ENCODE measurements around the gene KCNK6. TPM values are rescaled to one million over a fixed set of nuclear protein-coding genes. Genes with fewer than 3 reads are reported as not detected.

The KCNK6 gene
- total RNA-seq, 4 donors from 2014 or later, result 0.67 to 4.4 (median 1.2) TPM

- Histone ChIP-seq H3K4me1 (peaks cover 68 to 89% of the 10 kb centered on the region in 2 donors), H3K9me3 (no peaks in the 10 kb centered on the region), H3K27ac (peak overlapping the region; percentile 72 to 78 (median 74)), H3K36me3 (no peaks in the 10 kb centered on the region), H3K4me3 (replicated peaks in 1 of 3) (no peak overlapping the region), H3K27me3 (no peaks in the 10 kb centered on the region)
- intact Hi-C loops (cut with DNase I), result no loop called here
- 79 to 84% methylated on average over 7 of the region's 7 CpGs for WGBS, 2 donors
- TF ChIP-seq, protein P1, sequence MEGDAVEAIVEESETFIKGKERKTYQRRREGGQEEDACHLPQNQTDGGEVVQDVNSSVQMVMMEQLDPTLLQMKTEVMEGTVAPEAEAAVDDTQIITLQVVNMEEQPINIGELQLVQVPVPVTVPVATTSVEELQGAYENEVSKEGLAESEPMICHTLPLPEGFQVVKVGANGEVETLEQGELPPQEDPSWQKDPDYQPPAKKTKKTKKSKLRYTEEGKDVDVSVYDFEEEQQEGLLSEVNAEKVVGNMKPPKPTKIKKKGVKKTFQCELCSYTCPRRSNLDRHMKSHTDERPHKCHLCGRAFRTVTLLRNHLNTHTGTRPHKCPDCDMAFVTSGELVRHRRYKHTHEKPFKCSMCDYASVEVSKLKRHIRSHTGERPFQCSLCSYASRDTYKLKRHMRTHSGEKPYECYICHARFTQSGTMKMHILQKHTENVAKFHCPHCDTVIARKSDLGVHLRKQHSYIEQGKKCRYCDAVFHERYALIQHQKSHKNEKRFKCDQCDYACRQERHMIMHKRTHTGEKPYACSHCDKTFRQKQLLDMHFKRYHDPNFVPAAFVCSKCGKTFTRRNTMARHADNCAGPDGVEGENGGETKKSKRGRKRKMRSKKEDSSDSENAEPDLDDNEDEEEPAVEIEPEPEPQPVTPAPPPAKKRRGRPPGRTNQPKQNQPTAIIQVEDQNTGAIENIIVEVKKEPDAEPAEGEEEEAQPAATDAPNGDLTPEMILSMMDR (IDR thresholded peaks at IDR 0.05), result no peak
- no peak for TF ChIP-seq POLR2A (IDR thresholded peaks at IDR 0.05)
- no peak for DNase-seq
Measured at GRCh38 chr19:38276942-38277517, 42.6 kb upstream of the KCNK6 start.

GRCh38 chr19:38277549-38277948, 42.1 kb upstream of the KCNK6 start:
- no peaks in the 10 kb centered on the region for H3K36me3 ChIP-seq
- no peaks in the 10 kb centered on the region for H3K9me3 ChIP-seq
- intact Hi-C loops (cut with DNase I), result no loop called here
- TF ChIP-seq POLR2A (IDR thresholded peaks at IDR 0.05), result no peak
- TF ChIP-seq, protein P1 (IDR thresholded peaks at IDR 0.05), result no peak
- DNase-seq, result no peak
- H3K27ac ChIP-seq, result peak overlapping the region; percentile 72 to 78 (median 74)
- H3K4me1 ChIP-seq, result peaks cover 72 to 93% of the 10 kb centered on the region in 2 donors
- no peaks in the 10 kb centered on the region for H3K27me3 ChIP-seq
- H3K4me3 ChIP-seq (replicated peaks in 1 of 3), result no peak overlapping the region
- 27 to 28% methylated on average over 5 of the region's 5 CpGs for WGBS, 2 donors

DNA sequence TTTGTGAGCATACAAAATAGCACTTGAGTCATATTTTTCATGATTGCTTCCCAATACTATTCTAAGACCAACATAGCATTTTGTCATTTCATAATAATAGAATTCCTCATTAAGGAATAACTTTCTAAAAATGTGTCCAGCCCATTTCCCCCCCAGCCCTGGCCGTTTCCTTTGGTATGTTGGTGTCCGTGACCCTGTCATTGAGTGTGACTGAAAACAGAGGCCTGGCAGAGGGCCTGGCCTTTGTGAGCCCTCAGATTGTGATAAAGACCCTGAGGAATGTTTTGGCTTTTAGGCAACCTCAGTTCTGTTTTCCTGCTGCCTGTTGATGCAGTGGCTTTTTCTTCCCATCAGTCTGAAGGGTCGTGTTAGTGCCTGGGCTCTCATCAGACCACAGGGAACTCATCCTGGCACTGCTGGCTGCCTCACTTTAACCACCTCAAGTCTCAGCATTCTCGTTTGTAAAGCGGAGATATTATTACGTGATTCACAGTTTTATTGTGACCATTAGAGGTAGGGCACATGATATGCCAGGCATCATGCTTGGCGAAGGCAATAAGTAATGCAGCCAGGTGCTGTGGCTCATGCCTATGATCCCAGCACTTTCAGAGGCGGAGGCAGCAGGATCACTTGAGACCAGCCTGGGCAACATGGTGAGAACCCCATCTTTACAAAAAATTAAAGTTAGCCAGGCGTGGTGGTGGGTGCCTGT, 41.5 kb upstream of the KCNK6 start:
- intact Hi-C loops (cut with DNase I), result no loop called here
- TF ChIP-seq, protein P1 (IDR thresholded peaks at IDR 0.05), result no peak
- Histone ChIP-seq H3K27ac (peak overlapping the region; percentile 72 to 78 (median 74)), H3K27me3 (no peaks in the 10 kb centered on the region), H3K9me3 (no peaks in the 10 kb centered on the region), H3K4me3 (replicated peaks in 1 of 3) (no peak overlapping the region), H3K36me3 (no peaks in the 10 kb centered on the region), H3K4me1 (peaks cover 70 to 99% of the 10 kb centered on the region in 2 donors)
- peak; percentile 64 to 67 for DNase-seq
- 53 to 55% methylated on average over 9 of the region's 9 CpGs for WGBS, 2 donors

DNA sequence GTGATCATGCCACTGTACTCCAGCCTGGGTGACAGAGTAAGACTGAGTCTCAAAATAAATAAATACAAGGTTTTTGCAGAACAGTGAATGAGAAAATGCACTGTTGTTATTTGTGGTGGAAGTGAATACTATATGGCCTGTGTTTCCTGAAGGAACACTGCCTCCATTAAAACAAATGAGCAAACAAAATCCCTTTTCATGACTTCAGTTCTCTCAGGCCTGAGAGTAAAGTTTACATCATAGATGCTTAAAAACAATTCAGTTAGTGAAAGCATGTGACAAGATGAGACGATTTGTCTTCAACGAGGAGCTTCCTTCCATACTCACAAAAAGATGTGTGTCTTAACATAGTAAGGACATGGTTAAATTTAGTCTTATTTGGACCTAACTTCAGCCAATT, 40.9 kb upstream of the KCNK6 start:
- intact Hi-C loops (cut with DNase I), result no loop called here
- TF ChIP-seq, protein P1 (IDR thresholded peaks at IDR 0.05), result no peak
- TF ChIP-seq POLR2A (IDR thresholded peaks at IDR 0.05), result no peak
- peak overlapping the region; percentile 72 to 78 (median 74) for H3K27ac ChIP-seq
- H3K27me3 ChIP-seq, result no peaks in the 10 kb centered on the region
- H3K36me3 ChIP-seq, result no peaks in the 10 kb centered on the region
- no peak for DNase-seq
- no peaks in the 10 kb centered on the region for H3K9me3 ChIP-seq
- peaks cover 64 to 97% of the 10 kb centered on the region in 2 donors for H3K4me1 ChIP-seq
- WGBS, 2 donors, result 59 to 79% methylated on average over 2 of the region's 2 CpGs
- H3K4me3 ChIP-seq (replicated peaks in 1 of 3), result no peak overlapping the region

Measured in thyroid gland (tissue), 4 donors.